KBM-7 (cell line): ENCODE measurements around the gene CD209.

Experiments used
- DNase-seq: peaks from one replicate; pipeline ENCODE4 v3.0.0-alpha.2; 2015
- in situ Hi-C: fragments of 300-500 bp; cut with MboI; formaldehyde crosslinking; loops from 2 replicates; pipeline ENCODE4 v1.14.3; 2020; ENCODE audit warnings: low sequenced_read_pairs, low pct_unique_long_range_greater_than_20kb, mixed read lengths

The CD209 gene

DNA sequence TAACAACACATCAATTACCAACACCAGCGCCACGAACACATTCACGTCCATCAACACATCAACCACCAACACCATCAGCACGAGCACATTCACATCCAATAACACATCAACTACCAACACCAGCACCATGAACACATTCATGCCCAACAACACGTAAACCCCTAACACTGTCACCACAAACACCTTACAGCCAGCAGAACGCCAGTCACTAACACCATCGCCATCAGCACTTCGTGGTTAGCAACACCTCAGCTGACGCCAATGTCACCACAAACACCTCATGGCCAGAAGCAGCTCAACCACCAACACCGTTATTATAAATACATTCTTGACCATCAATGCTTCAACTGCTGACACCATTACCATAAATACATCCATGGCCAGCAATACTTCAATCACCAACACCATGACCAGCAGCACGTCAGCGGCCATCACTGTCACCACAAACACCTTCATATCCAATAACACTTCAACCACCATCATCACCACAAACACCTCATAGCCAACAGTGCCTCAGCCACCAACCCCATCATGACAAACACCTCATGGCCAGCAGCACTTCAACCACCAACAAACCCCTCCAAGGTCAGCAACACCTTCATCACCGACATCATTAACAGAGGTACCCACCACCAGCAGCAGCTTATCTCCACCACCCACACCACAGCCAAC, 54.8 kb downstream of the CD209 start:
- in situ Hi-C loops = no loop called here
- no peak for DNase-seq

DNA sequence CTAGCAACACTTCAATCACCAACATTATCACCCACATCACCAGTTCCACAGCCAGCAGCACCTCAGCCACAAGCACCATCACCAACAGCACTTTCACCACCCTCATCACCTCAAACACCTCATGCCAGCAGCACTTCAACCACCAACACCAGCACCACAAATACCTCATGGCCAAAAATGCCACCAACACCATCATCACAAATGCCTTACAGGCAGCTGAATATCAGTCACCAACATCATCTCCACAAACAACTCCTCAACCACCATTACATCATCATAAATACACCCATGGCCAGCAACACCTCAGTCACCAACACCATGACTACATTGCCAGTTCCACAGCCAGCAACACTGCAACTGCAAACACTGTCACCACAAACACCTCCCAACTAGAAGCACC, 55.8 kb downstream of the CD209 start:
- no peak for DNase-seq
- in situ Hi-C loops = no loop called here

DNA sequence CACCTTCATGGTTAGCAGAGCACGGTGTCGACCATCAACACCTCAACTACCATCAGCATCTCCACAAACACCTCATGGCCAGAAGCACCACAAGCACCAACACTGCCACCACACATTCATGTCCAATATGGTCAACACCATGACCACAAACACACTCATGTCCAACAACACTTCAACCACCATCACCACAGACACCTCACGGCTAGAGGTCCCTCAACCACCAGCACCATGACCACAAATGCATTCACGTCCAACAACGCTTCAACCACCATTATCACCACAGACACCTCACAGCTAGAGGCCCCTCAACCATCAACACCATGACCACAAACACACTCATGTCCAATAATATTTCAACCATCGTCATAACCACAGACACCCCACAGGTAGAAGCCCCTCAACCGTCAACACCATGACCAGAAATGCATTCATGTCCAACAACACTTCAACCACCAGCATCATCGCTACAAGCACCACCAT, 56.5 kb downstream of the CD209 start:
- no peak for DNase-seq
- in situ Hi-C loops = no loop called here
